Uterus (tissue), 4 donors: ENCODE measurements around the gene XYLT1. TPM values are rescaled to one million over a fixed set of nuclear protein-coding genes. Genes with fewer than 3 reads are reported as not detected.

Experiments used
- DNase-seq, 2 donors: peaks; one replicate each; pipeline ENCODE4 v3.0.0-alpha.2; 2019 to 2020
- H3K27ac ChIP-seq, 2 donors: fragments of 200-600 bp; sonication (generic); 1 replicate in 1 of 2; 2 replicates in 1 of 2; pipeline ENCODE4 v1.5.1; 2016 to 2018
- H3K27me3 ChIP-seq, 2 donors: fragments of 200-600 bp; sonication (generic); one replicate each; pipeline ENCODE4 v1.5.1; 2018 to 2019; ENCODE audit warnings: control low read depth in 1 of 2
- H3K36me3 ChIP-seq, 2 donors: fragments of 200-600 bp; sonication (generic); one replicate each; pipeline ENCODE4 v1.5.1; 2019; ENCODE audit warnings: control low read depth in 1 of 2
- H3K4me1 ChIP-seq, 2 donors: fragments of 200-600 bp; sonication (generic); one replicate each; pipeline ENCODE4 v1.5.1; 2018 to 2019; ENCODE audit warnings: control low read depth in 1 of 2
- H3K4me3 ChIP-seq, 2 donors: fragments of 200-600 bp; sonication (generic); 1 replicate in 1 of 2; 2 replicates in 1 of 2; pipeline ENCODE4 v1.5.1; 2018 to 2019; ENCODE audit warnings: mild to moderate bottlenecking in 1 of 2
- H3K9me3 ChIP-seq, 2 donors: fragments of 200-600 bp; sonication (generic); one replicate each; pipeline ENCODE4 v1.5.1; 2019; ENCODE audit warnings: control low read depth in 1 of 2
- POLR2A ChIP-seq, 2 donors: fragments of 450-650 bp; IDR thresholded peaks; one replicate each; pipeline ENCODE4 v1.6.1; 2016; ENCODE audit warnings: antibody characterized with exemption in 2 of 2, mild to moderate bottlenecking in 1 of 2, moderate library complexity in 1 of 2
- intact Hi-C: fragments of 100-400 bp; cut with DNase I; formaldehyde crosslinking; loops from one replicate; pipeline ENCODE4 v1.15.1; 2023; ENCODE audit warnings: low total_unique reads
- total RNA-seq, 4 donors: library from RNA; depleted of rRNA in 3 of 4; stranded (reverse); fragments of >200 nt in 3 of 4; gene quantifications; one replicate each; pipeline versions ENCODE4 v1.1.0 to v1.2.4, GENCODE V29; 2014 to 2023
- TF ChIP-seq, protein P1 (sequence below), 4 experiments: fragments of 200-600 bp in 2 of 4; fragments of 450-650 bp in 2 of 4; sonication (generic) in 2 of 4; IDR thresholded peaks; one replicate each; pipeline ENCODE4 v1.5.1; 2016 to 2019; ENCODE audit warnings: antibody characterized with exemption in 4 of 4, mild to moderate bottlenecking in 2 of 4, moderate library complexity in 1 of 4
- donor health status: DM: yes; HTN: yes; CAD: no.

XYLT1 gene
- total RNA-seq, 4 donors from 2014 or later, result 1.5 to 42.2 (median 15.7) TPM

DNA sequence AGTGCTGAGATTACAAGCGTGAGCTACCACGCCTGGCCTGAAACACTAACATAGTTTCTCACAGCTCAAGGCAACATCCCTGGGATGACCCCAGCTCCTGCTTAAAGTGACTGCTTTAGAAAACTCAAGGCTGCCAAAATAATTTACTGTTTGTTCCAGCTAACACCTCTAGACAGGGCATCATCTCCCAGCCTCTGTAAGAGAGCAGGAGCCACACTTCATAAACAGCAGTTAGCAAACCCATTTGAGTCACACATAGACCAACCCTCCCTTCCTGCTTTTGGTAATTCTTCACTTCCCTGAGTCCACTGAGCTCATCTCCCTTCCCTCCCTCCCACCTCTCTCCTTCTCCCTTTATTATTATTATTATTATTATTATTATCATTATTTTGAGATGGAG lies 201.3 kb downstream of the XYLT1 start:
- intact Hi-C loops, result no loop called here
- Histone ChIP-seq H3K27ac (no peak overlapping the region), H3K27me3 (no peaks in the 10 kb centered on the region), H3K4me1 (no peaks in the 10 kb centered on the region), H3K36me3 (no peaks in the 10 kb centered on the region), H3K9me3 (no peaks in the 10 kb centered on the region), H3K4me3 (no peak overlapping the region)
- TF ChIP-seq POLR2A (IDR thresholded peaks at IDR 0.05), result no peak
- TF ChIP-seq, protein P1, sequence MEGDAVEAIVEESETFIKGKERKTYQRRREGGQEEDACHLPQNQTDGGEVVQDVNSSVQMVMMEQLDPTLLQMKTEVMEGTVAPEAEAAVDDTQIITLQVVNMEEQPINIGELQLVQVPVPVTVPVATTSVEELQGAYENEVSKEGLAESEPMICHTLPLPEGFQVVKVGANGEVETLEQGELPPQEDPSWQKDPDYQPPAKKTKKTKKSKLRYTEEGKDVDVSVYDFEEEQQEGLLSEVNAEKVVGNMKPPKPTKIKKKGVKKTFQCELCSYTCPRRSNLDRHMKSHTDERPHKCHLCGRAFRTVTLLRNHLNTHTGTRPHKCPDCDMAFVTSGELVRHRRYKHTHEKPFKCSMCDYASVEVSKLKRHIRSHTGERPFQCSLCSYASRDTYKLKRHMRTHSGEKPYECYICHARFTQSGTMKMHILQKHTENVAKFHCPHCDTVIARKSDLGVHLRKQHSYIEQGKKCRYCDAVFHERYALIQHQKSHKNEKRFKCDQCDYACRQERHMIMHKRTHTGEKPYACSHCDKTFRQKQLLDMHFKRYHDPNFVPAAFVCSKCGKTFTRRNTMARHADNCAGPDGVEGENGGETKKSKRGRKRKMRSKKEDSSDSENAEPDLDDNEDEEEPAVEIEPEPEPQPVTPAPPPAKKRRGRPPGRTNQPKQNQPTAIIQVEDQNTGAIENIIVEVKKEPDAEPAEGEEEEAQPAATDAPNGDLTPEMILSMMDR (IDR thresholded peaks at IDR 0.05), result no peak
- DNase-seq, result no peak

DNA sequence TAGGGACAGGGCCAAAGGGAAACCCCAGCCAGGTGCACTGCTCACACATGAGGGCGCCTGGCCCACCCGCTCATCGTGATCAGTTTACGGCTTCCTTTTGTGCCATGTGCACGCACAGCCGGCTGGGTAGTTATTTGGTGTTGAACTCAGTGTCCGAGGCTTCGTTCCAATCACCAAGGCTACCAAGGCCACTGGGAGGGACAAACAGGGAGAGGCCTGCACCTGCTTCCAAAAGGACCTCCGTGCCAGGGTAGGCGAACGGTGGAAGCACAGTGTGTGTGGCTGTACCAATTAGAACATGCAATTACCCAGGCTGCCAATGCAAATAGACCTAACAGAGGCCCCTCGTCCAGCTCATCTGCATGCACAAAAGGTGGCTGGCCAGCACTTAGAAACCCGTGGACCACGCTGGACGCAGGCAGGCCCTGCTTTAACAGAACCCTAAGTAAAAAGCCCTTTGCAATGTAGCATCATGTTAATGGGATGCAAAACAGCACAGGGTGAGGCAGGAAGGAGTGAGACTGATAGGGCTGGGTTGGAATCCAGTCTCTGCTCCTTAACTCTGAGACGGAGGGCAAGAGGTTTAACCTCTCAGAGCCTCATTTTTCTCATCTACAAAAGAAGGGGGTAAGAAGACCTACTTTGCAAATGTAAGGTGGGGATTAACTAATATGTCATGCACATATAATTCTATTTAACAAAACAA lies 204.0 kb downstream of the XYLT1 start:
- Histone ChIP-seq H3K36me3 (no peaks in the 10 kb centered on the region), H3K27me3 (no peaks in the 10 kb centered on the region), H3K27ac (no peak overlapping the region), H3K4me3 (no peak overlapping the region), H3K4me1 (no peaks in the 10 kb centered on the region), H3K9me3 (no peaks in the 10 kb centered on the region)
- TF ChIP-seq POLR2A (IDR thresholded peaks at IDR 0.05), result no peak
- TF ChIP-seq, protein P1 (IDR thresholded peaks at IDR 0.05), result no peak
- intact Hi-C loops, result no loop called here
- no peak for DNase-seq

DNA sequence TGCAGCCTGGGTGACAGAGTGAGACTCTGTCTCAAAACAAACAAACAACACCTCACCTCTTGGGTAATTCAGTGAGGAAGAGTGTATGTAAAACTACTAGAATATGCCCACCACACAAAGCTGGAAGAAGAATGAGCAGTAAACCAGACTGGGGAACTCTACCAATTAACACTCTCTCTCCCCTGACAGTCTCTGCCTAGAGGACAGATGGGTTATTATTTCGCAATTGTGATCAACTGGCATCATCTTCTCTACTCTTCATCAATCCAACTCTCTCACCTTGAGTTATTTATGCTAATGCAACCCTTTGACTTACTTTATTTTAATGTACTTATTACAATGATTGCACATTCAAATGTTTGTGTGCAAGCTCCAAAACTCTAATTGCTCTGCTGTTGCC lies 205.6 kb downstream of the XYLT1 start:
- intact Hi-C loops, result no loop called here
- H3K36me3 ChIP-seq, result no peaks in the 10 kb centered on the region
- no peaks in the 10 kb centered on the region for H3K9me3 ChIP-seq
- TF ChIP-seq, protein P1 (IDR thresholded peaks at IDR 0.05), result no peak
- no peak for TF ChIP-seq POLR2A (IDR thresholded peaks at IDR 0.05)
- H3K27me3 ChIP-seq, result no peaks in the 10 kb centered on the region
- no peak overlapping the region for H3K27ac ChIP-seq
- no peak for DNase-seq
- no peak overlapping the region for H3K4me3 ChIP-seq
- no peaks in the 10 kb centered on the region for H3K4me1 ChIP-seq

DNA sequence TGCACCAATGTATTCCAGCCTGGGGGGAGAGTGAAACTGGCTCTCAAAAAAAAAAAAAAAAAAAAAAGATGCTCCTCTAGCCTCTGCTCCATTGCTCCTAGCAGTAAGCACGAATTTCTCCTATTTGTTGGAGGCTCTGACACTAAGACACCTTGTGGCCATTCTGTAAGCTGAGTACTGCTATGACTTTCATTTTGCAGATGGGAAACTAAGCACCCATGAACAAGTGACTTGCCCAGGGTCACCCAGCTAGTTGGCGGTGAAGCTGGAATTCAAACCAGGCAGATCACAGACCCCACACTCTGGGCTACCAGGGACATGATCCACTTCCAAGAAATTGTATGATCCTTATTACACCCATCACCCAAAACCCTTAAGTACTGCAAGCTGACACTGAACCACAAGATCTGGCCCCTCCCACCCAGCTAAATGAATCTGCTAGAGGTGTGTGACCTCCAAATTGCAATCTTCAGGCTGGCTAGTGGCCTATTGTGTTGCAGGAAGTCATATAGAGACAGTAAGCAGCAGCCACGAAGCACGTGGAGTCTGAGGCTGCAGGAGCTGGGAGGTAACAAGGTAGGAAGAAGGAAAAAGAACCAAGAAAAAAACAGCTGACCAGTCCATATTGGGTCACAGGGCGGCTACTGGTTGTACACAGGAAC lies 209.4 kb downstream of the XYLT1 start:
- no peak overlapping the region for H3K4me3 ChIP-seq
- H3K27ac ChIP-seq, result no peak overlapping the region
- DNase-seq, result no peak
- H3K4me1 ChIP-seq, result no peaks in the 10 kb centered on the region
- intact Hi-C loops, result no loop called here
- H3K9me3 ChIP-seq, result no peaks in the 10 kb centered on the region
- no peaks in the 10 kb centered on the region for H3K27me3 ChIP-seq
- no peak for TF ChIP-seq POLR2A (IDR thresholded peaks at IDR 0.05)
- TF ChIP-seq, protein P1 (IDR thresholded peaks at IDR 0.05), result no peak
- no peaks in the 10 kb centered on the region for H3K36me3 ChIP-seq

DNA sequence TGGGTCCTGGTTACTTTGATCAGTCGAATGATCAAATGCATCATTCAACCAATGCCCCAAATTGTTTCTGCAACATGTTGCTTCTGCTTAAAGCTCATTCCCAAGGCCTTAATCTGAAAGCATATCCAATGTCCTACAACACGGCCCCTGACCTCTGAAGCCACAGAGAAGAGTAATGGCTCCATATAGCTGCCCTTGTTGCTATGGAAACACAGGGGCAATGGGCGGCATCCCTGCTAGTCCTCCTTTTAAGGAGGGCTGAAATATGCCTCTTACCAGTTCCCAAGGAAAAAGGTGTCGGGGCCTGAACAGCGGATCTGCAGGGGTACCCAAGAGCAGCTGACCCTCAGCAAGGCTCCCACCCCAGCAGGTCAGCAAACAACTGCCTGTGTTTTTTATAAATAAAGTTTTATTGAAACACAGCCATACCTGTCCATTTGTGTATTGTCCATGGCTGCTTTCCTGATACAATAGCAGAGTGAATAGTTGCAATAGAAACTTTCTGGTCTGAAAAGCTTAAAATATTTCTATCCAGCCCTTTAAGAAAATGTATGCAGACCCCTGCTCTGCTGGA lies 210.4 kb downstream of the XYLT1 start:
- Histone ChIP-seq H3K4me1 (no peaks in the 10 kb centered on the region), H3K27ac (no peak overlapping the region), H3K9me3 (no peaks in the 10 kb centered on the region), H3K27me3 (no peaks in the 10 kb centered on the region), H3K36me3 (no peaks in the 10 kb centered on the region), H3K4me3 (no peak overlapping the region)
- DNase-seq, result no peak
- TF ChIP-seq POLR2A (IDR thresholded peaks at IDR 0.05), result no peak
- TF ChIP-seq, protein P1 (IDR thresholded peaks at IDR 0.05), result no peak
- intact Hi-C loops, result no loop called here
